HepG2 (cell line): ENCODE data around the gene DBNDD1. TPM values are rescaled to one million over a fixed set of nuclear protein-coding genes. Genes with fewer than 3 reads are reported as not detected.

Source experiments
- BRD4 ChIP-seq: sonication (generic); formaldehyde crosslinking; IDR thresholded peaks from 2 replicates; pipeline ENCODE4 v1.4.0; 2020; ENCODE audit warnings: missing genetic modification reagents
- CENPX ChIP-seq: sonication (generic); formaldehyde crosslinking; IDR thresholded peaks from 2 replicates; pipeline ENCODE4 v1.9.0; 2021; ENCODE audit warnings: mild to moderate bottlenecking, missing genetic modification reagents, moderate library complexity
- GFI1 ChIP-seq: sonication (generic); formaldehyde crosslinking; IDR thresholded peaks from 2 replicates; pipeline ENCODE4 v1.5.0; 2020; ENCODE audit warnings: missing genetic modification reagents, mild to moderate bottlenecking, borderline replicate concordance
- KAT8 ChIP-seq: IDR thresholded peaks from 2 replicates; pipeline ENCODE4 v1.6.1; 2016; ENCODE audit warnings: missing genetic modification reagents, missing compliant biosample characterization
- KLF9 ChIP-seq: IDR thresholded peaks from 2 replicates; pipeline ENCODE4 v1.6.1; 2016; ENCODE audit warnings: low read depth
- NCOA2 ChIP-seq: sonication (generic); formaldehyde crosslinking; IDR thresholded peaks from 2 replicates; pipeline ENCODE4 v1.8.0; 2022; ENCODE audit warnings: inconsistent platforms
- NONO ChIP-seq, 2 experiments: fragments of 450-650 bp in 1 of 2; sonication (generic) in 1 of 2; formaldehyde crosslinking in 1 of 2; IDR thresholded peaks in 1 of 2; conservative IDR thresholded peaks in 1 of 2; 2 replicates each; pipeline versions ENCODE4 v1.6.1 to v1.8.0; 2017 to 2022; ENCODE audit warnings: mild to moderate bottlenecking in 1 of 2, missing genetic modification reagents in 1 of 2, moderate library complexity in 1 of 2
- RARA ChIP-seq: IDR thresholded peaks from 2 replicates; pipeline ENCODE4 v1.6.1; 2016; ENCODE audit warnings: missing genetic modification reagents, missing compliant biosample characterization
- RFXAP ChIP-seq: sonication (generic); formaldehyde crosslinking; IDR thresholded peaks from 2 replicates; pipeline ENCODE4 v1.4.0; 2020; ENCODE audit warnings: missing genetic modification reagents, borderline replicate concordance
- TCF7L2 ChIP-seq: IDR thresholded peaks from 2 replicates; pipeline ENCODE4 v1.6.1; 2011; ENCODE audit warnings: mild to moderate bottlenecking, low read depth, low read length, moderate library complexity
- ZBTB21 ChIP-seq: sonication (generic); formaldehyde crosslinking; IDR thresholded peaks from 2 replicates; pipeline ENCODE4 v1.4.0; 2020; ENCODE audit warnings: missing genetic modification reagents
- ZBTB7B ChIP-seq: sonication (generic); formaldehyde crosslinking; IDR thresholded peaks from 2 replicates; pipeline ENCODE4 v1.4.0; 2020; ENCODE audit warnings: missing genetic modification reagents
- ZFP36L1 ChIP-seq: sonication (generic); formaldehyde crosslinking; IDR thresholded peaks from 2 replicates; pipeline ENCODE4 v1.8.0; 2022; ENCODE audit warnings: mild to moderate bottlenecking, missing genetic modification reagents, moderate library complexity
- ZNF616 ChIP-seq: sonication (generic); formaldehyde crosslinking; IDR thresholded peaks from 2 replicates; pipeline ENCODE4 v1.5.0; 2020; ENCODE audit warnings: low read depth, mild to moderate bottlenecking, missing genetic modification reagents
- ZNF652 ChIP-seq: IDR thresholded peaks from 2 replicates; pipeline ENCODE4 v1.6.1; 2016; ENCODE audit warnings: low read depth, borderline replicate concordance
- ZNF761 ChIP-seq: sonication (generic); formaldehyde crosslinking; conservative IDR thresholded peaks from 2 replicates; pipeline ENCODE4 v1.4.0; 2020; ENCODE audit warnings: mild to moderate bottlenecking, missing genetic modification reagents
- polyA plus RNA-seq, 8 experiments: library from polyadenylated mRNA; depleted of rRNA in 3 of 8; stranded (reverse) in 7 of 8; unstranded in 1 of 8; fragments of >200 nt; fragmentation: Illumina TruSeq in 4 of 8; extraction: Trizol in 4 of 8; gene quantifications; 2 replicates each; pipeline versions ENCODE4 v1.2.1 to v1.2.3, GENCODE V29; 2011 to 2016; ENCODE audit warnings: low read depth in 4 of 8, missing spikeins in 1 of 8, mixed read lengths in 1 of 8; ENCODE audit not compliant: insufficient read depth in 1 of 8
- total RNA-seq, 5 experiments: library from RNA; depleted of rRNA; stranded (reverse); fragments of >200 nt; fragmentation: Illumina TruSeq; extraction: Trizol; gene quantifications; 2 replicates each; pipeline ENCODE4 v1.2.3, GENCODE V29; 2016; ENCODE audit warnings: low read depth in 1 of 5
- TF ChIP-seq, protein P1 (sequence below): sonication (generic); formaldehyde crosslinking; IDR thresholded peaks from 2 replicates; pipeline ENCODE4 v1.5.1; 2020; ENCODE audit warnings: mild to moderate bottlenecking, missing genetic modification reagents, borderline replicate concordance
- TF ChIP-seq, protein P2 (sequence below): sonication (generic); formaldehyde crosslinking; IDR thresholded peaks from 2 replicates; pipeline ENCODE4 v1.4.0; 2020; ENCODE audit warnings: missing genetic modification reagents, borderline replicate concordance
- TF ChIP-seq, protein P3 (sequence below): sonication (generic); formaldehyde crosslinking; IDR thresholded peaks from 2 replicates; pipeline ENCODE4 v1.4.0; 2020; ENCODE audit warnings: mild to moderate bottlenecking, missing genetic modification reagents
- TF ChIP-seq, protein P4 (sequence below): sonication (generic); formaldehyde crosslinking; IDR thresholded peaks from 2 replicates; pipeline ENCODE4 v1.5.0; 2020; ENCODE audit warnings: mild to moderate bottlenecking, missing genetic modification reagents

DBNDD1 gene
- total and polyA plus RNA-seq, 2 of the 13 experiments (the other 11 are each of a cell fraction or from before 2014, with no cell fraction given): 17.0 to 40.4 TPM

DNA sequence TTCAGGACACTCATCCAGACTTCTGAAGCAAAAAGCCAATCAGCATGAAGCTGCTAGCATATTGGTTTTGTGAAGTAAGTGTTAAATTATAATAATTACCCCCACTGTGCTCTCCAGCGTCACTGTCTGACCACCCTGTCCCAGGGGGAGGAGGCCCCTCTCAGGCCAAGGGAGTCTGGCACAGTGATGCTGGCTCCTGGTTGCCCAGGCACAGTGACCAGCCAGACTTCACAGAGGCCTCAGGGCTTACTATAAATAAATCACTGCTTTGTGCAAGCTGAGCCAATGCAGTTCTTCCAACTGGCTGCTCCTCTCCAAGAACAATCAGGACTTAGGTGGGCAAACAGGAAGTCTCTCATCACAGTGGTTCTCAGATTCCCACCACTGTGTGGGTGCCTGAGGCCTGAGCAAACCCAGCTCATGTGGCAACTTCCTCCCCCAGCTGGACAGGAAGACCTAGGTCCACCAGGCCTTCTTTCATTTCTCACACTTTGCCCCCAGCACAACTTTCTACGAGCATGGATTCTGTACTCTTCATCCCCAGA, 1.7 kb upstream of the DBNDD1 start (continued):
- TF ChIP-seq, protein P1, sequence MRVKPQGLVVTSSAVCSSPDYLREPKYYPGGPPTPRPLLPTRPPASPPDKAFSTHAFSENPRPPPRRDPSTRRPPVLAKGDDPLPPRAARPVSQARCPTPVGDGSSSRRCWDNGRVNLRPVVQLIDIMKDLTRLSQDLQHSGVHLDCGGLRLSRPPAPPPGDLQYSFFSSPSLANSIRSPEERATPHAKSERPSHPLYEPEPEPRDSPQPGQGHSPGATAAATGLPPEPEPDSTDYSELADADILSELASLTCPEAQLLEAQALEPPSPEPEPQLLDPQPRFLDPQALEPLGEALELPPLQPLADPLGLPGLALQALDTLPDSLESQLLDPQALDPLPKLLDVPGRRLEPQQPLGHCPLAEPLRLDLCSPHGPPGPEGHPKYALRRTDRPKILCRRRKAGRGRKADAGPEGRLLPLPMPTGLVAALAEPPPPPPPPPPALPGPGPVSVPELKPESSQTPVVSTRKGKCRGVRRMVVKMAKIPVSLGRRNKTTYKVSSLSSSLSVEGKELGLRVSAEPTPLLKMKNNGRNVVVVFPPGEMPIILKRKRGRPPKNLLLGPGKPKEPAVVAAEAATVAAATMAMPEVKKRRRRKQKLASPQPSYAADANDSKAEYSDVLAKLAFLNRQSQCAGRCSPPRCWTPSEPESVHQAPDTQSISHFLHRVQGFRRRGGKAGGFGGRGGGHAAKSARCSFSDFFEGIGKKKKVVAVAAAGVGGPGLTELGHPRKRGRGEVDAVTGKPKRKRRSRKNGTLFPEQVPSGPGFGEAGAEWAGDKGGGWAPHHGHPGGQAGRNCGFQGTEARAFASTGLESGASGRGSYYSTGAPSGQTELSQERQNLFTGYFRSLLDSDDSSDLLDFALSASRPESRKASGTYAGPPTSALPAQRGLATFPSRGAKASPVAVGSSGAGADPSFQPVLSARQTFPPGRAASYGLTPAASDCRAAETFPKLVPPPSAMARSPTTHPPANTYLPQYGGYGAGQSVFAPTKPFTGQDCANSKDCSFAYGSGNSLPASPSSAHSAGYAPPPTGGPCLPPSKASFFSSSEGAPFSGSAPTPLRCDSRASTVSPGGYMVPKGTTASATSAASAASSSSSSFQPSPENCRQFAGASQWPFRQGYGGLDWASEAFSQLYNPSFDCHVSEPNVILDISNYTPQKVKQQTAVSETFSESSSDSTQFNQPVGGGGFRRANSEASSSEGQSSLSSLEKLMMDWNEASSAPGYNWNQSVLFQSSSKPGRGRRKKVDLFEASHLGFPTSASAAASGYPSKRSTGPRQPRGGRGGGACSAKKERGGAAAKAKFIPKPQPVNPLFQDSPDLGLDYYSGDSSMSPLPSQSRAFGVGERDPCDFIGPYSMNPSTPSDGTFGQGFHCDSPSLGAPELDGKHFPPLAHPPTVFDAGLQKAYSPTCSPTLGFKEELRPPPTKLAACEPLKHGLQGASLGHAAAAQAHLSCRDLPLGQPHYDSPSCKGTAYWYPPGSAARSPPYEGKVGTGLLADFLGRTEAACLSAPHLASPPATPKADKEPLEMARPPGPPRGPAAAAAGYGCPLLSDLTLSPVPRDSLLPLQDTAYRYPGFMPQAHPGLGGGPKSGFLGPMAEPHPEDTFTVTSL: peak; percentile 46; the same call in 1 of the 2 replicates
- TF ChIP-seq CENPX (CRISPR knock-in tag) (no peak), ZBTB21 (CRISPR knock-in tag) (no peak), BRD4 (CRISPR knock-in tag) (no peak), RARA (no peak), GFI1 (CRISPR knock-in tag) (peak; percentile 98), ZNF652 (CRISPR knock-in tag) (no peak), ZNF616 (CRISPR knock-in tag) (no peak), NONO (IDR thresholded peaks at IDR 0.05) (no peak), NONO (CRISPR knock-in tag; conservative IDR thresholded peaks at IDR 0.05) (no peak), ZFP36L1 (CRISPR knock-in tag) (peak; percentile 13; the same call in 1 of the 2 replicates), NCOA2 (CRISPR knock-in tag) (no peak), RFXAP (CRISPR knock-in tag) (peak; percentile 52; the same call in 1 of the 2 replicates), KLF9 (CRISPR knock-in tag) (0 out of 2 replicates have a peak, but pooled peaks have one; percentile 16), ZNF761 (CRISPR knock-in tag) (0 out of 2 replicates have a peak, but pooled peaks have one; percentile 0), ZBTB7B (CRISPR knock-in tag) (peak; percentile 91), TCF7L2 (no peak), KAT8 (CRISPR knock-in tag) (peak; percentile 63)
- TF ChIP-seq, protein P2, sequence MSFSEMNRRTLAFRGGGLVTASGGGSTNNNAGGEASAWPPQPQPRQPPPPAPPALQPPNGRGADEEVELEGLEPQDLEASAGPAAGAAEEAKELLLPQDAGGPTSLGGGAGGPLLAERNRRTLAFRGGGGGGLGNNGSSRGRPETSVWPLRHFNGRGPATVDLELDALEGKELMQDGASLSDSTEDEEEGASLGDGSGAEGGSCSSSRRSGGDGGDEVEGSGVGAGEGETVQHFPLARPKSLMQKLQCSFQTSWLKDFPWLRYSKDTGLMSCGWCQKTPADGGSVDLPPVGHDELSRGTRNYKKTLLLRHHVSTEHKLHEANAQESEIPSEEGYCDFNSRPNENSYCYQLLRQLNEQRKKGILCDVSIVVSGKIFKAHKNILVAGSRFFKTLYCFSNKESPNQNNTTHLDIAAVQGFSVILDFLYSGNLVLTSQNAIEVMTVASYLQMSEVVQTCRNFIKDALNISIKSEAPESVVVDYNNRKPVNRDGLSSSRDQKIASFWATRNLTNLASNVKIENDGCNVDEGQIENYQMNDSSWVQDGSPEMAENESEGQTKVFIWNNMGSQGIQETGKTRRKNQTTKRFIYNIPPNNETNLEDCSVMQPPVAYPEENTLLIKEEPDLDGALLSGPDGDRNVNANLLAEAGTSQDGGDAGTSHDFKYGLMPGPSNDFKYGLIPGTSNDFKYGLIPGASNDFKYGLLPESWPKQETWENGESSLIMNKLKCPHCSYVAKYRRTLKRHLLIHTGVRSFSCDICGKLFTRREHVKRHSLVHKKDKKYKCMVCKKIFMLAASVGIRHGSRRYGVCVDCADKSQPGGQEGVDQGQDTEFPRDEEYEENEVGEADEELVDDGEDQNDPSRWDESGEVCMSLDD: no peak
- TF ChIP-seq, protein P3, sequence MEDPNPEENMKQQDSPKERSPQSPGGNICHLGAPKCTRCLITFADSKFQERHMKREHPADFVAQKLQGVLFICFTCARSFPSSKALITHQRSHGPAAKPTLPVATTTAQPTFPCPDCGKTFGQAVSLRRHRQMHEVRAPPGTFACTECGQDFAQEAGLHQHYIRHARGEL (CRISPR knock-in tag): no peak
- TF ChIP-seq, protein P4, sequence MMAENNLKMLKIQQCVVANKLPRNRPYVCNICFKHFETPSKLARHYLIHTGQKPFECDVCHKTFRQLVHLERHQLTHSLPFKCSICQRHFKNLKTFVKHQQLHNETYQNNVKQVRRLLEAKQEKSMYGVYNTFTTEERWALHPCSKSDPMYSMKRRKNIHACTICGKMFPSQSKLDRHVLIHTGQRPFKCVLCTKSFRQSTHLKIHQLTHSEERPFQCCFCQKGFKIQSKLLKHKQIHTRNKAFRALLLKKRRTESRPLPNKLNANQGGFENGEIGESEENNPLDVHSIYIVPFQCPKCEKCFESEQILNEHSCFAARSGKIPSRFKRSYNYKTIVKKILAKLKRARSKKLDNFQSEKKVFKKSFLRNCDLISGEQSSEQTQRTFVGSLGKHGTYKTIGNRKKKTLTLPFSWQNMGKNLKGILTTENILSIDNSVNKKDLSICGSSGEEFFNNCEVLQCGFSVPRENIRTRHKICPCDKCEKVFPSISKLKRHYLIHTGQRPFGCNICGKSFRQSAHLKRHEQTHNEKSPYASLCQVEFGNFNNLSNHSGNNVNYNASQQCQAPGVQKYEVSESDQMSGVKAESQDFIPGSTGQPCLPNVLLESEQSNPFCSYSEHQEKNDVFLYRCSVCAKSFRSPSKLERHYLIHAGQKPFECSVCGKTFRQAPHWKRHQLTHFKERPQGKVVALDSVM (CRISPR knock-in tag): no peak
